Activated naive CD8-positive, alpha-beta T cell treated with anti-CD3 and anti-CD28 coated beads, Interleukin-2, amount 50 U/mL, for 16 hours (primary cell): ENCODE data around the gene CRIP3.
"Not testable (repeated sequence)": the region's sequence is repeated elsewhere in the genome, so short reads cannot be mapped to it uniquely, and the experiment has no call there.

ENCODE experiments used
- DNase-seq: peaks from one replicate; pipeline ENCODE4 v3.0.0-alpha.2; 2020; ENCODE audit warnings: low read depth, low spot score

Gene CRIP3

DNA sequence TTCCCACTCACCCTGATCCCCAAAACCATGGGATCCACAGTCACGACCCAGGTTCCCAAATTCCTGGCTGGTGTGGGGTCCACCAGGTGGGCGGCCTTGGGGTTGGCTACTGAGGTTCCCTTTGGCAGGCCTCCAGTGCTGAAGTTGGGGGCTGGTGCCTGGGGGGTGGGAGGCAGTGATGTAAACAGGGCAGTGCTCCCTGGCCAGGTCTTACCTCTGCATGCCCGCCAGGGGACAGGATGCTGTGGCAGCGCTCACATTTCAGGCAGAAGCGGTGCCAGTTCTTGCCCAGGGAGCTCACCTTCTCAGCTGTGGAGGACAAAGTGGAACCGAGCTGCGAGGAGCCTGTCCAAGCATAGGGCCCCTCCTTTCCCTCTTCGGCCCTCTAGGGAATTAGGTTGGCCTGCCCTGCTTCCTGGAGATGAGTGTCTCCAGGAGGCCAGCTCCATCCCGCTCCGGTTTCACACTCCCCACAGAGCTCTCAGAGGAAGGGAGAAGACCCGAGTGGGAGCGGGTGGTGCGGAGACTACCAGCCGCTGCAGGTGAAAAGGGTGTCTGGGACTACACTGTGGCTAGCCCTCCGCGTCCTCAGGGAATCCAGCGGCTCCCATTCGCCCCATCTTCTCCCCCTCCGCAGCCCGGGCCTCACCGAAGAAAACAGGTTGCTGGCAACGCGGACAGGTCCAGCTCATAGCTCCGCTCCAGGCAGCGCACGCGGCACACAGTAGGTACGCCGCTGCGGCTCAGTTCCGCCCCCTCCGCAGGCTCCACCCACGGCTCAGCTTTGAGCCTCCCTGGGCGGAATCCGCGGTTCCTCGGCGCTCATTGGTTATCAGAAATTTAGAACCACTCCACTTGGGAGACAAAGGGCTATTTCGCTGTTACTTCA lies at the start of gene CRIP3:
Gene CRIP3, minus strand, starts transcription at position 726 of the 889 bp plus-strand sequence. Its CDS starts 34 bp downstream, at position 692.
- no peak for DNase-seq

- no peak for DNase-seq
Measured at GRCh38 chr6:43355862-43356590, 47.4 kb upstream of the CRIP3 start.

DNA sequence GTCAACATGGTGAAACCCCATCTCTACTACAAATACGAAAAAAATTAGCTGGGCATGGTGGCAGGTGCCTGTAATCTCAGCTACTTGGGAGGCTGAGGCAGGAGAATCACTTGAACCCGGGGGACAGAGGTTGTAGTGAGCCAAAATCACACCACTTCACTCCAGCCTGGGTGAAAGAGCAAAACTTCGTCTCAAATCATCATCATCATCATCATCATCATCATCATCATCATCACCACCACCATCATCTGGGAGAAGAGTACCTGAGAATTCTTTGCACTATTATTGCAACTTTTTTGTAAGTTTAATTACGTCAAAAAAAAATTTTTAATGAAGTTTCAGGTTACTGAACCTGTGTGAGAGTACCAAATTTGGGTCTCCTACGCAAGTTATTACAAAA lies 43.3 kb upstream of the CRIP3 start:
- DNase-seq: not testable (repeated sequence)

GRCh38 chr6:43347444-43347843 lies 38.8 kb upstream of the CRIP3 start:
- no peak for DNase-seq

DNA sequence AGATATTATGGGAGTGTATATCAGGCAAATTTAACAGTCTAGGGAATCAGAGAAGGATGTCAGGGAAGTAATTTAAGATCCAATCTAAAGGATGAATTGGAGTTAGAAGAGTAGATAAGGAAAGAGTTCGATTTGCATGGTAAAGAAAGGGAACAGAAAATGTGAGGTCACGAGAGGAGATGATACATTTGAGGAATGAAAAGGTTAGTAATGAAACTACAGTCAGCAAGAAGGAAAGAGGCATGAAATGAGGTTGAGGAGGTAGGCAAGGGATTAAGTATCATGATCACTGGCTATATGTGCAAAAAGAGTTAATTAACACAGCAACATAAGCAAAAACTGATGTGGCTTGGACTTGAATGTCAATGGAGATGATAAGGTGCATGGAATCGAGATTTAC lies 38.4 kb upstream of the CRIP3 start:
- DNase-seq: no peak

GRCh38 chr6:43346243-43346642 lies 37.6 kb upstream of the CRIP3 start:
- not testable (repeated sequence) for DNase-seq

- no peak for DNase-seq
Measured at GRCh38 chr6:43339168-43339567, 30.5 kb upstream of the CRIP3 start.

DNA sequence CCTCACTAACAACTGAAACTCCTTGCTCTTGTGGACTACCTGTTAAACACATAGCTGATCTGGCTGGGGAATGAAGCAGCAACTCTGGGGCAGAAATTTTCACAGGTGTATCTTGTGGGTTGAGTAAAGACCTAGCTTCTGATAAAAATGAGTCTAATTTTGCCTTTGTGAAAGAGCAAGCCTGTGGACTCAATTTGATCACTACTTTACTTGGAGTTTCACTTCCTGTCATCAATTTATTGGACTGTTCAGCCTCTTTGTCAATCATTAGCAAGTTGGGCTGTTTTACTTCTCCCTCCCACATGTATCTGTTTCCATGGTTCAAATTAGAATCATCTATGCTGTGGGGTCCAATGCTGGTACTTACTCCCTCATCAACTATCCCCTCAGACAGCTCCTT lies 29.6 kb upstream of the CRIP3 start:
- no peak for DNase-seq

DNA sequence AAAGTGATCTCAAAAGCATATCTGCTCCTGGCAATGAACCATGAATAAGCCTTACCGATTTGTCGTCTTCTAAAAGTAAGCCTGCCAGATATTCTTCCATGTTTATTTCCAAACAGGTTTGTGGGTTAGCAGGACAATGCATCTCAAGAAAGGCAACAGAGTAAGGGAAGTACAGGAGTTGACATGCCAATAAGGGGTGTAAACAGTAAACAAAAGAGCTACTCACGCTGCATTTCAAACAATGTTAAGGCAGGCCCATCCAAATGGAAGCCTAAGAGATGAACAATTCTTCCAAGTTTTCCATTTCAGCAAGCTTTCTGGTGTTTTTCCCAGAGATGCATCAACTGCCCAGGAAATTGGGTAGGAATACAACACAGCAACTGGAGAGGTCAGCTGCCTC lies 27.8 kb upstream of the CRIP3 start:
- DNase-seq: no peak

- no peak for DNase-seq
Measured at GRCh38 chr6:43335469-43335868, 26.8 kb upstream of the CRIP3 start.

DNA sequence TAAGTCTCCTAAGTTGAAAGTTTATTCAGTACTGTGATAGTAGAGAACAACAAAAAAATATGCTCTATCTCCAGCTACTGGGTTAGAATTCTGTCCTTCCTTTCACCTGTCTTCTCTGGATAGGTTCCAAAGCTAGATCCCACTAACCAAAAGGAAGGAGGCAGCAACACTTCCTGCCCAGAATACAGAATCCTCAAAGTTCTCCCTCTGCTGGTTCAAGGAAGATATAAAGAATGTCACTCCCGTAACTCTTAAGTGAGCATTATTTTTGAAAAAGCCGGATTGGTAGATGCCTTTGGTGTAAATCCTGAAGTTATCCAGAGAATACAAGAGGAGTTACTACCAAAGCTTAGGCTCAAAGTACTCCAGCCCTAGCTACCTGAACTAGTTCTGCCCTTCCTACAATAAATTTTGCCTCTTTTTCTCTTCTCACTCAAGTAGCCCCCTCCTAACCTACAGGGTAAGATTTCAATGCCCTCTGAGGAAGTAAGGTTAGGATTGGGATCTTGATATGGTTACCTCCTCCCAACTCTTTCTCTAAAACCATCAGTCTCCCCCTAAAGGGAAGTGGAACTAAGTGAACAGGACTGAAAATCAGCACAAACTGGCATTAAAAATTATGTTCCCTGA lies 26.0 kb upstream of the CRIP3 start:
- DNase-seq: no peak

DNA sequence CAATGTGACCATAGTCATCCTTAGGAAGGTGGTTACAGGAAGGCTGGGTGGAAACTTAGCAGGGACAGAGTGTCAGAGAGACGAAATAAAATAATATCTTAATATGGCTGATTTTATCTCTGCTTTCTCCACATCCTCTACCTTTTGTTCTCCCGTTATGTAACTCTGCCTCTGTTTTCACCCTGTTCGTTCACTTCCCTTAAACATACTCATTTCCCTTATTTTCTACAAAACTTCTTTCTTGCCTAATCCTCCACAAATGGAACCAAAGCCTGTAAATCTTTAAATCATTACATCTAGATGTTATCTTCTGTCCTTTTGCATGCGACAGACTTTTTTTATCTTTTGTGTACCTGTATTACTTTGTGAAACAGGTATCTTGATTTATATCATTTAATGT lies 23.3 kb upstream of the CRIP3 start:
- no peak for DNase-seq

GRCh38 chr6:43331470-43331869 lies 22.8 kb upstream of the CRIP3 start:
- no peak for DNase-seq

GRCh38 chr6:43328528-43328927 lies 19.9 kb upstream of the CRIP3 start:
- DNase-seq: no peak

DNA sequence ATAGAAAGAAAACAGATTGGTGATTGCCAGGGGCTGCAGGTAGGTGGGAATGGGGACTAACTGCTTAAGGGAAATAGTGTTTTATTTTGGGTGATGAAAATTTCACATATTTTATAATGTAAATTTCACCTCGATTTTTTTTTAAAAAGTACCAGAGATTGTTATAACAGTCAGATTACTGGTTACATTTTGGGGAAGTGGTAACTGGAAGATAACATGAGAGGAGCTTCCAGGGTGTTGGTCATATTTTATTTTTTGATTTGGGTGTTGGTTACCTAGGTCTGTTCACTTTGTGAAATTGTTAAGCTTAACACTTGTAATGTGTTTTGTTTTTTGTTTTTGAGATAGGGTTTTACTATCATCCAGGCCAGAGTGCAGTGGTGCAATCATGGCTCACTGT lies 17.2 kb upstream of the CRIP3 start:
- no peak for DNase-seq

GRCh38 chr6:43318011-43318410 lies 9.4 kb upstream of the CRIP3 start:
- no peak for DNase-seq

GRCh38 chr6:43313813-43314212 lies 5.2 kb upstream of the CRIP3 start:
- DNase-seq: no peak

DNA sequence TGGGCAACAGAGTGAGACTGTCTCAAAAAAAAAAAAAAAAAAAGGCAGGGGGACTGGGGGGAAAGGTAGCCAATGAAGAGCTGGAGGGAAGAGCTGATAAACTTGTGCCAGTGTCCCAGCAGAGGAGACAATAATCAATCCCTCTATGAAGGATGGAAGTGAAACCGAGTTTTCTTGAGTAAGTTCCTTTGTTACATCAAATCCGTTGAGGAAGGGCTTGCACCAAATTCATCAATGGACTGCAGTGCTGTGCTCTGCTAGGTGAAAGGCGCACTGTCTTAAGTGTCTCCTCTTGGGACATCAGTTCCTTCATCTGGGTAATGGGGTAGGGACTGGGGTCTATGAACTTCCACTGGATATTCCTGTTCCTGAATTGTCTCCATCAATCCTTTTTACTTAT lies 3.0 kb upstream of the CRIP3 start:
- no peak for DNase-seq

DNA sequence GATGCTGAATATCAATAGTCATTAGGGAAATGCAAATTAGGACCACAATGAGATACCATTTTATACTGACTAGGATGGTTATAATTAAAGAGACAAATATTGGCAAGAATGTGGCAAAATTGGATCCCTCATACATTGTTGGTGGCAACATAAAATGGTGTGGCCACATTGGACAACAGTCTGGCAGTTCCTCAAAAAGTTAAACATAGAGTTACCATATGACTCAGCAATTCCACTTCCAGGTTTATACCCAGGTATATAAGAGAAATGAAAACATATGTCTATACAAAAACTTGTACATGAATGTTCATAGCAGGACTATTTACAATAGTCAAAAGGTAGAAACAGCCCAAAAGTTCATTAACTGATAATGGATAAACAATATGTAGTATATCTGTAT lies 2.0 kb upstream of the CRIP3 start:
- DNase-seq: no peak

DNA sequence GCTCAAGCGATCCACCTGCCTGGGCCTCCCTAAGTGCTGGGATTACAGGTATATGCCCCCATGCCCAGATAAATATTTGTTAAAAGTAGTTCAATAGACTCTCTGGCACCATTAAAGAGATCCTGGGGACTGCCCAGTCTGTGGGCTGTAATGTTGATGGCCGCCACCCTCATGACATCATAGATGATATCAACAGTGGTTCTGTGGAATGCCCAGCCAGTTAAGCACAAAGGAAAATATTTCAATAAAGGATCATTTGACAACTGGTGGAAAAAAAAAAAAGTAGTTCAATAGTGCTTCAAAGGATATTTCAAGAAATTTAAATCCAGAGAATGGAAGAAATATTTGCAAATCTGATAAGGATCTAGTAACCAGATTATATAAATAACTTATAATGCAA lies 1.5 kb upstream of the CRIP3 start:
- DNase-seq: no peak

GRCh38 chr6:43308990-43309477 lies 408 bp upstream of the CRIP3 start:
- DNase-seq: no peak

GRCh38 chr6:43307451-43308100 lies 1.1 kb downstream of the CRIP3 start:
- DNase-seq: no peak
